Thoracic aorta (tissue), 2 donors: ENCODE data around the gene CDH22. TPM values are rescaled to one million over a fixed set of nuclear protein-coding genes. Genes with fewer than 3 reads are reported as not detected.

Experiments used
- ATAC-seq: fragments of 150-250 bp; one replicate; pipeline ENCODE4 v1.8.0; 2017; ENCODE audit warnings: low read depth; ENCODE audit not compliant: insufficient number of reproducible peaks, low FRiP score
- DNase-seq: peaks from one replicate; pipeline ENCODE4 v3.0.0-alpha.2; 2020; ENCODE audit warnings: low spot score
- H3K27ac ChIP-seq, 2 donors: fragments of 200-600 bp; sonication (generic); 1 replicate in 1 of 2; 2 replicates in 1 of 2; pipeline ENCODE4 v1.5.1; 2016; ENCODE audit warnings: mild to moderate bottlenecking in 2 of 2, moderate library complexity in 2 of 2
- H3K27me3 ChIP-seq: fragments of 200-600 bp; sonication (generic); replicated peaks from 2 replicates; pipeline ENCODE4 v1.6.0; 2016; ENCODE audit warnings: mild to moderate bottlenecking; ENCODE audit not compliant: insufficient read depth
- H3K36me3 ChIP-seq: fragments of 200-600 bp; sonication (generic); one replicate; pipeline ENCODE4 v1.5.1; 2016
- H3K4me1 ChIP-seq, 2 donors: fragments of 200-600 bp; sonication (generic); 1 replicate in 1 of 2; 2 replicates in 1 of 2; pipeline versions ENCODE4 v1.5.1 to v1.6.0; 2016; ENCODE audit warnings: low read depth in 2 of 2, mild to moderate bottlenecking in 1 of 2; ENCODE audit not compliant: control insufficient read depth in 1 of 2
- H3K4me3 ChIP-seq: fragments of 200-600 bp; sonication (generic); 2 replicates; pipeline ENCODE4 v1.5.1; 2016; ENCODE audit warnings: mild to moderate bottlenecking
- H3K9me3 ChIP-seq: fragments of 200-600 bp; sonication (generic); 2 replicates; pipeline ENCODE4 v1.5.1; 2016
- CTCF ChIP-seq: fragments of 200-600 bp; sonication (generic); IDR thresholded peaks from one replicate; pipeline ENCODE4 v1.5.1; 2019; ENCODE audit warnings: antibody characterized with exemption
- total RNA-seq, 2 donors: library from RNA; depleted of rRNA; stranded (reverse); fragments of >200 nt; gene quantifications; one replicate each; pipeline versions ENCODE4 v1.1.0 to v1.2.3, GENCODE V29; 2016

Gene CDH22
- total RNA-seq, 2 donors from 2014 or later, result not detected

- H3K9me3 ChIP-seq, result no peaks in the 10 kb centered on the region
- DNase-seq, result no peak
- H3K4me1 ChIP-seq, result no peaks in the 10 kb centered on the region
- no peaks in the 10 kb centered on the region for H3K27me3 ChIP-seq
- TF ChIP-seq CTCF, result no peak
- no peak for ATAC-seq
- H3K36me3 ChIP-seq, result no peaks in the 10 kb centered on the region
- no peak overlapping the region for H3K27ac ChIP-seq
- no peak overlapping the region for H3K4me3 ChIP-seq
Observed at GRCh38 chr20:46279103-46279502, 29.2 kb downstream of the CDH22 start.

- no peaks in the 10 kb centered on the region for H3K4me1 ChIP-seq
- no peaks in the 10 kb centered on the region for H3K27me3 ChIP-seq
- no peaks in the 10 kb centered on the region for H3K36me3 ChIP-seq
- H3K27ac ChIP-seq, result no peak overlapping the region
- TF ChIP-seq CTCF, result no peak
- no peak for ATAC-seq
- H3K4me3 ChIP-seq, result no peak overlapping the region
- DNase-seq, result no peak
- H3K9me3 ChIP-seq, result no peaks in the 10 kb centered on the region
Observed at GRCh38 chr20:46277602-46278001, 30.7 kb downstream of the CDH22 start.

- no peak for ATAC-seq
- Histone ChIP-seq H3K4me1 (no peaks in the 10 kb centered on the region), H3K9me3 (no peaks in the 10 kb centered on the region), H3K27ac (no peak overlapping the region), H3K4me3 (no peak overlapping the region), H3K36me3 (no peaks in the 10 kb centered on the region), H3K27me3 (no peaks in the 10 kb centered on the region)
- DNase-seq, result no peak
- TF ChIP-seq CTCF, result no peak
Observed at GRCh38 chr20:46276531-46276930, 31.8 kb downstream of the CDH22 start.

- no peaks in the 10 kb centered on the region for H3K27me3 ChIP-seq
- ATAC-seq, result no peak
Observed at GRCh38 chr20:46275091-46275490, 33.2 kb downstream of the CDH22 start.

GRCh38 chr20:46273717-46274116 lies 34.6 kb downstream of the CDH22 start:
- TF ChIP-seq CTCF, result no peak
- DNase-seq, result no peak
- H3K27ac ChIP-seq, result no peak overlapping the region
- H3K4me3 ChIP-seq, result no peak overlapping the region
- H3K9me3 ChIP-seq, result no peaks in the 10 kb centered on the region
- no peaks in the 10 kb centered on the region for H3K36me3 ChIP-seq
- no peaks in the 10 kb centered on the region for H3K27me3 ChIP-seq
- ATAC-seq, result no peak
- no peaks in the 10 kb centered on the region for H3K4me1 ChIP-seq

More at GRCh38 chr20:46275091-46275490, 33.2 kb downstream of the CDH22 start:
- DNase-seq, result no peak
- H3K4me1 ChIP-seq, result no peaks in the 10 kb centered on the region
- no peak overlapping the region for H3K27ac ChIP-seq
- no peak overlapping the region for H3K4me3 ChIP-seq
- H3K9me3 ChIP-seq, result no peaks in the 10 kb centered on the region
- no peaks in the 10 kb centered on the region for H3K36me3 ChIP-seq
- no peak for TF ChIP-seq CTCF
